ENCODE results near the gene CHRM1.
"Not testable (repeated sequence)": the region's sequence is repeated elsewhere in the genome, so short reads cannot be mapped to it uniquely, and the experiment has no call there.

CHRM1 gene

DNA sequence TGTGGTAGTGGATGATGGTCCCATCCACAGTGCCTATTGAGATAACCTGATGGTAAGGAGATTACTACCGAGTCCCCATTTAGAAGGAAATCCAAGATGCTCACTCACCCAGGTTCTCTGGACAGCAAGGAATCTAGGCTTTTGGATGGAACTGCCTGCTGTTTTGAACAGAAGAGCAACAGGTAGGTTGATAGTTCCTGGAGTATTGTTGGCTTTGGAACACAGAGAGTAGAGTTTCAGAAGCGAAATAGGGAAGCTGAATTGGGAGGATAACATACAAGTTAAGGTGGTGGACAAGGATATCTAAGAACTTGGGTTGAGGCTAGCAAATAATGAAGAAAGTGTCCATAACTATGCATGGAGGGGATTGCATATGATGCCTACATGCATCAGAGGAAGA is 36.0 kb upstream of the CHRM1 start:
- no peak for DNase-seq (ENCODE audit: low read depth)
- no peak overlapping the region for H3K4me3 ChIP-seq (replicated peaks; ENCODE audit: low read depth, low read length)
- TF ChIP-seq, protein P1, sequence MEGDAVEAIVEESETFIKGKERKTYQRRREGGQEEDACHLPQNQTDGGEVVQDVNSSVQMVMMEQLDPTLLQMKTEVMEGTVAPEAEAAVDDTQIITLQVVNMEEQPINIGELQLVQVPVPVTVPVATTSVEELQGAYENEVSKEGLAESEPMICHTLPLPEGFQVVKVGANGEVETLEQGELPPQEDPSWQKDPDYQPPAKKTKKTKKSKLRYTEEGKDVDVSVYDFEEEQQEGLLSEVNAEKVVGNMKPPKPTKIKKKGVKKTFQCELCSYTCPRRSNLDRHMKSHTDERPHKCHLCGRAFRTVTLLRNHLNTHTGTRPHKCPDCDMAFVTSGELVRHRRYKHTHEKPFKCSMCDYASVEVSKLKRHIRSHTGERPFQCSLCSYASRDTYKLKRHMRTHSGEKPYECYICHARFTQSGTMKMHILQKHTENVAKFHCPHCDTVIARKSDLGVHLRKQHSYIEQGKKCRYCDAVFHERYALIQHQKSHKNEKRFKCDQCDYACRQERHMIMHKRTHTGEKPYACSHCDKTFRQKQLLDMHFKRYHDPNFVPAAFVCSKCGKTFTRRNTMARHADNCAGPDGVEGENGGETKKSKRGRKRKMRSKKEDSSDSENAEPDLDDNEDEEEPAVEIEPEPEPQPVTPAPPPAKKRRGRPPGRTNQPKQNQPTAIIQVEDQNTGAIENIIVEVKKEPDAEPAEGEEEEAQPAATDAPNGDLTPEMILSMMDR (IDR thresholded peaks at IDR 0.05; ENCODE audit: low read length, missing control alignments): no peak

DNA sequence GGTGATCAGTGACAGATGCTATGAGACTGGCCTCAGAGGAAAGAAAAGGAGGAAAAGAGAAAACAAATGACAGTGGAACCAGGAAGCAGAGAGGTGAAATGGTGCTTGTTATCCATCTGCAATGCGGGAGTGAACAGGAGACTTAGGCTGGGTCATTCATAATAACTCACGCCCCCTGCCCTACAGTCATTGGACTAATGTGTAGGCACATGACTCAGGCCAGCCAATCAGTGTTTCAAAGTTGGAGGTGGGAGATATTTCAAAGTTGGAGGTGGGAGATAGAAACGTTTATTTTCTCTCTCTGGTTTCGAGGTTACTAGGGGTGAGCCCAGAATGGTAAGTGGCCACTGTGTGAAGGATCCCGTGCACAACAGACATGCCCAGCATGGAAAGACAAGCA is 33.3 kb upstream of the CHRM1 start:
- no peak overlapping the region for H3K4me3 ChIP-seq (replicated peaks; ENCODE audit: low read depth, low read length)
- TF ChIP-seq, protein P1 (IDR thresholded peaks at IDR 0.05; ENCODE audit: low read length, missing control alignments): no peak
- DNase-seq (ENCODE audit: low read depth): no peak

DNA sequence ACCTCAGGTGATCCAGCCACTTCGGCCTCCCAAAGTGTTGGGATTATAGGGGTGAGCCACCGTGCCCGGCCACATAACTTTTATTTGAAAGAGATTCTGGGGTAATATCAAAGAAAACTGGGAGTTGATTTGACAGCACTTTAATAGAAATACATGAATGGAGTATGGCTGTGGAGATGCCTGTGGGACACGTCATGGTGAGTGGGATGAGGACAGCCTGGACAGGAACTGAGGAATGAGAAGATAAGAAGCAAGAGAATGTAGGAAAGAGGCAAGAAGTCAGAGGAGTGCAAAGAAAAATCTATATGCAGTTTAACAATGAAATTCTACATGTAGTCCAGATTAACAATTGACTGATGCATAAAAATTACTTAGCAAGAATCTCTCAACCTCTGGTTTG is 32.6 kb upstream of the CHRM1 start:
- TF ChIP-seq, protein P1 (IDR thresholded peaks at IDR 0.05; ENCODE audit: low read length, missing control alignments): no peak
- no peak overlapping the region for H3K4me3 ChIP-seq (replicated peaks; ENCODE audit: low read depth, low read length)

DNA sequence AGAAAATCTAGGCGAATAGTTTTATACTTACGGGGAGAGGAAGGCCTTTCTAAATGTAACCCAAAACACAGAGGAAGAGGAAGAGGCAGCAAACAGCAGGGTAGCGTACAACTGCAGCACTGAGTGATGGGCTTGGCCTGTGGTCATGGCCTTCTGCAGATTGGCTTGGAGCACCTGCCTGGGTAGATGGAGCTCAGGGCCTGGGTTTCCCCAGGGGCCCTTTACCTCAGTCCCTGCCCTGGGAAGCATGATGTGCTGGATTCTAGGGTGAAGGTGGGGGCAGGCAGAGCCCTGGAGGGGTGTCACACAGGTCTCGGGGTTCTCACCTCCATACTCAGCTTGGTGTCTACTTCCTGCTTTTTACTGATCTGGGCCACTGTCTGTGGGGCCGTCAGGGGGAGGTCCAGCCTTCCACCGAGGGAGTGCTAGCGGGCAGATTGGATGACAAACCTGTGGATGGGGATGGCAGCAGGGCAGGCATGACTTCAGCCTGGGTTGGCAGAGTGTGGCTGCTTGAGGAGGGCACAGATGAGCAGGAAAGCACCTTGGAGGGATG is 27.7 kb upstream of the CHRM1 start:
- DNase-seq (ENCODE audit: low read depth): no peak
- TF ChIP-seq, protein P1 (IDR thresholded peaks at IDR 0.05; ENCODE audit: low read length, missing control alignments): no peak
- H3K4me3 ChIP-seq (replicated peaks; ENCODE audit: low read depth, low read length): no peak overlapping the region

More for the DNA sequence above, 32.6 kb upstream of the CHRM1 start:
- peak; percentile 58 for DNase-seq (ENCODE audit: low read depth)

DNA sequence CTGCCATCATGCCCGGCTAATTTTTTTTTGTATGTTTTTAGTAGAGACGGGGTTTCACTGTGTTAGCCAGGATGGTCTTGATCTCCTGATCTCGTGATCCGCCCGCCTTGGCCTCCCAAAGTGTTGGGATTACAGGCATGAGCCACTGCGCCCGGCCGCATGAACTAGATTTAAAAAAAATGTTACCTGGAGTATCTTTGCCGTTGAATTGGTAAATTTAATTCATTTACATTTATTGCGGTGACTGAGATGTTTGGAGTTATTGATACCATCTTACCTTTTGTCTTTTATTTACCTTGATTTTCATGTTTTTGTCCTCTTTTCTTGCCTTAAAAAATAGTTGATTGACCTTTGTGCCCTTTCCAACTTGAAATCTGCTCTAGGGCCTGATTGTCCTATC is 24.4 kb upstream of the CHRM1 start:
- H3K4me3 ChIP-seq (replicated peaks; ENCODE audit: low read depth, low read length); DNase-seq (ENCODE audit: low read depth): not testable (repeated sequence)

DNA sequence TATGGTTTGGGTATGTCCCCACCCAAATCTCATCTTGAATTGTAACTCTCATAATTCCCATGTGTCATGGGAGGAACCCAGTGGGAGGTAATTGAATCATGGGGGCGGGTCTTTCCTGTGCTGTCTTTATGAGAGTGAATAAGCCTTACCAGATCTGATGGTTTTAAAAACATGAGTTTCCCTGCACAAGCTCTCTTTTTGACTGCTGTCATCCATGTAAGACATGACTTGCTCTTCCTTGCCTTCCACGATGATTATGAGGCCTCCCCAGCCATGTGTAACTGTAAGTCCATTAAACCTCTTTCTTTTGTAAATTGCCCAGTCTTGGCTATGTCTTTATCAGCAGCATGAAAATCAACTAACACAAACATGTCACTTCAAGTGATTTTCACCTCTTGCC is 16.4 kb upstream of the CHRM1 start:
- DNase-seq (ENCODE audit: low read depth); H3K4me3 ChIP-seq (replicated peaks; ENCODE audit: low read depth, low read length): not testable (repeated sequence)

DNA sequence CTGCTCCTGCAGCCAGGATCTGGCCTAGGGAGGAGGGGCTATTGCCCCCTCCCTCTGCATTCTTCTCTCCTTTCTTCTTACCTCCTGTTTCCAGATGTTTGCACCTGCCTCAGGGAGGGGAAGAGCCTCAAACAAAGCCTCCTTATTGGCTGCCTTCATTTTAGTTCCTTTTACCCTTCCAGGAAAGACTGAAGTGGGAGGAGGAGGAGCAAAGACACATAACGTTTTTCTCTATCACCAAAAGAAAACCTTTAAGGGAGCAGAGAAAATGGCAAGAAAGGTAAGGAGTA is 13.3 kb upstream of the CHRM1 start:
- DNase-seq (ENCODE audit: low read depth): no peak
- TF ChIP-seq, protein P1 (IDR thresholded peaks at IDR 0.05; ENCODE audit: low read length, missing control alignments): no peak

DNA sequence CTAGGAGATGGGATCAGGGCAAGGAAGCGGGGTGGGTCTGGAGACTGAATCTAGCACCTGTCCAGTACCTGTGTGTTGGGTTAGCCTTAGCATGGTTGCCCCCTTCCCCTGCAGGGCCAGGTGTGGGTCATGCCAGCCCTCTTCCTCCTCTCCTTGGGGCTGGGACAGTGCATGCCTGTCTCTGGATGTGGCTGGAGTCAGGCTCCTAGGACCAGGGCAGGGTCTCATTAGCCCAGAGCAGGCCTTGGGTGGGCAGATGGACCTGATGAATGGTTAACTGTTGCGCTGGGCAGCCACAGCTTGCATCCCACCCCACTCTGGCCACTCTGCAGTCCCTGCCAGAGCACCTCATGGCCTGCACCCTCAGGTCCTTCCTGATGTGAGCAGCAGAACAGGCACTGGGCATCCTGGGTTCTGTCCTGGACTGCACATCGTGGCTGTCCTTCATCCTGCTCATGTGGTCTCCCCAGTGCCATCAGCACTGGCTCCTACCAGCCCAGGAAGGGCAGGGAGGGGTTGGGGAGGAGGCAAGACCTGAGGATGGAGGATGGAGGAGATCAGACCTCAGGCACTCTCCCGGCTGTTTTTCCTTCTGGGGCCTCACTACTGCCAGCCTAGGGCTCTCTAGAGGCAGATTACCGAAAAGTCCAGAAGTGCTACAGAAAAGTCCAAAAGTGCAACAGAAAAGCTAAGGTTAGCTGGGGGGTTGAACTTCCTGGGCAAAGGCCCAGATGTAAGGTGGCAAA is 12.8 kb upstream of the CHRM1 start:
- TF ChIP-seq, protein P1 (IDR thresholded peaks at IDR 0.05; ENCODE audit: low read length, missing control alignments): no peak
- no peak overlapping the region for H3K4me3 ChIP-seq (replicated peaks; ENCODE audit: low read depth, low read length)
- DNase-seq (ENCODE audit: low read depth): no peak

More for the DNA sequence above, 13.3 kb upstream of the CHRM1 start:
- no peak overlapping the region for H3K4me3 ChIP-seq (replicated peaks; ENCODE audit: low read depth, low read length)
